Common myeloid progenitor, CD34-positive (primary cell): ENCODE data around the gene ERBB3.

ENCODE experiments used
- CTCF ChIA-PET: fragments of 350-600 bp; sonication (Branson Sonifier 250); formaldehyde crosslinking; loops from one replicate; lab custom pipeline; 2021; ENCODE audit warnings: antibody characterized with exemption; lab: Charles Lee
- POLR2A ChIA-PET: fragments of 350-600 bp; sonication (Branson Sonifier 250); formaldehyde crosslinking; loops from one replicate; lab custom pipeline; 2021; ENCODE audit warnings: antibody characterized with exemption; lab: Charles Lee
- DNase-seq, 3 donors: peaks; one replicate each; pipeline versions ENCODE4 v3.0.0 to v3.0.0-alpha.2; 2013
- H3K27ac ChIP-seq, 2 experiments: 1 replicate in 1 of 2; 2 replicates in 1 of 2; pipeline ENCODE4 v1.7.0; 2013; ENCODE audit warnings: inconsistent platforms in 2 of 2, low read length in 2 of 2, mild to moderate bottlenecking in 2 of 2, low read depth in 1 of 2, moderate library complexity in 1 of 2; ENCODE audit not compliant: severe bottlenecking in 2 of 2, insufficient read depth in 1 of 2, poor library complexity in 1 of 2
- H3K27me3 ChIP-seq, 5 experiments: replicated peaks in 2 of 5; 1 replicate in 3 of 5; 2 replicates in 2 of 5; pipeline versions ENCODE4 v1.6.1 to v1.7.0; 2013; ENCODE audit warnings: low read length in 4 of 5, mild to moderate bottlenecking in 2 of 5, moderate library complexity in 2 of 5, inconsistent platforms in 1 of 5; ENCODE audit not compliant: insufficient read depth in 5 of 5, control insufficient read depth in 4 of 5
- H3K36me3 ChIP-seq, 4 experiments: 1 replicate in 2 of 4; 2 replicates in 2 of 4; pipeline versions ENCODE4 v1.6.1 to v1.7.0; 2013; ENCODE audit warnings: low read length in 3 of 4, control low read depth in 1 of 4, mild to moderate bottlenecking in 1 of 4; ENCODE audit not compliant: control insufficient read depth in 4 of 4, insufficient read depth in 4 of 4
- H3K4me1 ChIP-seq, 4 experiments: 1 replicate in 3 of 4; 2 replicates in 1 of 4; pipeline versions ENCODE4 v1.6.1 to v1.7.1; 2013; ENCODE audit warnings: low read length in 3 of 4, mild to moderate bottlenecking in 3 of 4, control low read depth in 1 of 4, inconsistent platforms in 1 of 4, moderate library complexity in 1 of 4; ENCODE audit not compliant: control insufficient read depth in 4 of 4, insufficient read depth in 4 of 4; ENCODE audit errors: control extremely low read depth in 1 of 4
- H3K4me3 ChIP-seq, 7 experiments: 1 replicate in 4 of 7; 2 replicates in 3 of 7; pipeline versions ENCODE4 v1.5.1 to v1.7.0; 2013; ENCODE audit warnings: mild to moderate bottlenecking in 7 of 7, low read length in 6 of 7, moderate library complexity in 6 of 7, inconsistent platforms in 2 of 7, low read depth in 2 of 7, control low read depth in 1 of 7; ENCODE audit not compliant: insufficient read depth in 4 of 7, control insufficient read depth in 1 of 7; ENCODE audit errors: extremely low read depth in 1 of 7
- H3K9me3 ChIP-seq, 5 experiments: 1 replicate in 4 of 5; 2 replicates in 1 of 5; pipeline versions ENCODE4 v1.6.1 to v1.7.1; 2013; ENCODE audit warnings: low read length in 4 of 5, mild to moderate bottlenecking in 2 of 5, inconsistent platforms in 1 of 5, low read depth in 1 of 5, moderate library complexity in 1 of 5; ENCODE audit not compliant: control insufficient read depth in 4 of 5, insufficient read depth in 2 of 5; ENCODE audit errors: control extremely low read depth in 1 of 5
- WGBS: methylation state at CpG from one replicate; pipeline ENCODE4 v1.1.5; 2013; ENCODE audit not compliant: insufficient coverage; 5-methylcytosine and 5-hydroxymethylcytosine counted together

The ERBB3 gene

GRCh38 chr12:56078931-56079722 lies 838 bp upstream of the ERBB3 start:
- H3K27ac ChIP-seq, result no peak overlapping the region
- peaks cover 0 to 18% (median 17%) of the 10 kb centered on the region in 4 experiments for H3K4me1 ChIP-seq
- H3K9me3 ChIP-seq, result no peaks in the 10 kb centered on the region
- peak; percentile 44 to 57 (median 49) for DNase-seq
- H3K27me3 ChIP-seq, result peaks cover 0 to 42% (median 20%) of the 10 kb centered on the region in 5 experiments
- CTCF ChIA-PET, result interaction anchor here (0.6 to 3.1 kb wide), 8 partner anchors 9 to 34 kb away, joined by 3 to 10 read pairs (median 4); partner anchors contain the start of gene PA2G4
- 6% methylated on average over 35 of the region's 50 CpGs for WGBS
- POLR2A ChIA-PET, result interaction anchor here (1.1 kb wide), 1 partner anchor 25 kb away, joined by 3 read pairs; the partner anchor contains the start of gene PA2G4
- no peaks in the 10 kb centered on the region for H3K36me3 ChIP-seq
- peak overlapping the region; percentile 34 to 77 (median 64) for H3K4me3 ChIP-seq

- Histone ChIP-seq H3K9me3 (no peaks in the 10 kb centered on the region), H3K27me3 (peaks cover 0 to 42% (median 20%) of the 10 kb centered on the region in 5 experiments), H3K27ac (no peak overlapping the region), H3K4me1 (peaks cover 0 to 18% (median 17%) of the 10 kb centered on the region in 4 experiments), H3K4me3 (peak overlapping the region in 6 of 7 experiments; percentile 59 to 77 (median 66)), H3K36me3 (no peaks in the 10 kb centered on the region)
- 32% methylated on average over 12 of the region's 20 CpGs for WGBS
- DNase-seq, result no peak
- POLR2A ChIA-PET, result no interaction called here
- CTCF ChIA-PET, result interaction anchor here (1.1 to 3.1 kb wide), 3 partner anchors 13 to 24 kb away, joined by 3 to 10 read pairs (median 5); partner anchors contain the start of gene PA2G4
These were observed 682 bp downstream of the ERBB3 start for GRCh38 chr12:56080556-56081138.

- 86% methylated on average over 4 of the region's 6 CpGs for WGBS
- Histone ChIP-seq H3K27me3 (peaks cover 0 to 42% (median 20%) of the 10 kb centered on the region in 5 experiments), H3K4me1 (peaks cover 0 to 18% (median 17%) of the 10 kb centered on the region in 4 experiments), H3K4me3 (no peak overlapping the region), H3K36me3 (no peaks in the 10 kb centered on the region), H3K9me3 (no peaks in the 10 kb centered on the region), H3K27ac (no peak overlapping the region)
- CTCF ChIA-PET, result interaction anchor here (0.9 to 3.1 kb wide), 7 partner anchors 12 to 39 kb away, joined by 3 to 10 read pairs (median 3); partner anchors contain the start of gene PA2G4
- POLR2A ChIA-PET, result interaction anchor here (0.6 kb wide), 1 partner anchor 1708 kb away, joined by 3 read pairs; no protein-coding TSS in a partner anchor
- DNase-seq, result no peak
These were observed 1.7 kb downstream of the ERBB3 start for GRCh38 chr12:56081393-56082347.

- ChIA-PET CTCF (interaction anchor here (0.9 to 2.2 kb wide), 6 partner anchors 12 to 38 kb away, joined by 3 to 10 read pairs (median 3); partner anchors contain the start of gene PA2G4), POLR2A (interaction anchor here (0.6 kb wide), 1 partner anchor 1709 kb away, joined by 3 read pairs; no protein-coding TSS in a partner anchor)
- Histone ChIP-seq H3K27ac (no peak overlapping the region), H3K27me3 (peaks cover 0 to 42% (median 20%) of the 10 kb centered on the region in 5 experiments), H3K4me1 (peaks cover 0 to 18% (median 17%) of the 10 kb centered on the region in 4 experiments), H3K36me3 (no peaks in the 10 kb centered on the region), H3K4me3 (no peak overlapping the region), H3K9me3 (no peaks in the 10 kb centered on the region)
- WGBS, result 100% methylated on average over 1 of the region's 2 CpGs
- DNase-seq, result no peak
These were observed 2.4 kb downstream of the ERBB3 start for GRCh38 chr12:56082382-56082781.

GRCh38 chr12:56082967-56083366 lies 3.0 kb downstream of the ERBB3 start:
- Histone ChIP-seq H3K36me3 (no peaks in the 10 kb centered on the region), H3K9me3 (no peaks in the 10 kb centered on the region), H3K4me3 (no peak overlapping the region), H3K4me1 (peaks cover 0 to 18% (median 17%) of the 10 kb centered on the region in 4 experiments), H3K27ac (no peak overlapping the region), H3K27me3 (peaks cover 0 to 42% (median 20%) of the 10 kb centered on the region in 5 experiments)
- ChIA-PET CTCF (interaction anchor here (0.9 to 2.2 kb wide), 6 partner anchors 11 to 38 kb away, joined by 3 to 10 read pairs (median 3); partner anchors contain the start of gene PA2G4), POLR2A (no interaction called here)
- DNase-seq, result no peak
- WGBS, result no CpG with 5 or more reads among the region's 3 CpGs

GRCh38 chr12:56084958-56085543 lies 5.1 kb downstream of the ERBB3 start:
- peak in 2 of 3 donors; percentile 23 to 40 for DNase-seq
- 91% methylated on average over 15 of the region's 15 CpGs for WGBS
- peaks cover 0 to 35% (median 20%) of the 10 kb centered on the region in 5 experiments for H3K27me3 ChIP-seq
- H3K27ac ChIP-seq, result no peak overlapping the region
- POLR2A ChIA-PET, result no interaction called here
- CTCF ChIA-PET, result interaction anchor here (0.8 to 2.6 kb wide), 6 partner anchors 11 to 35 kb away, joined by 3 to 16 read pairs (median 4); partner anchors contain the start of gene PA2G4
- no peaks in the 10 kb centered on the region for H3K9me3 ChIP-seq
- H3K4me3 ChIP-seq, result no peak overlapping the region
- H3K36me3 ChIP-seq, result no peaks in the 10 kb centered on the region
- H3K4me1 ChIP-seq, result peaks cover 0 to 7% (median 5%) of the 10 kb centered on the region in 4 experiments
